WTC11 (cell line): ENCODE results near the gene PRDM15. TPM values are rescaled to one million over a fixed set of nuclear protein-coding genes. Genes with fewer than 3 reads are reported as not detected.

Experiments
- ATAC-seq: fragments of 200-7000 bp; cut with Tn5 transposase; 2 replicates; pipeline ENCODE4 v1.10.0; 2021; ENCODE audit warnings: mild to moderate bottlenecking, moderate library complexity
- CTCF ChIA-PET: fragments of 300-600 bp; sonication (Branson Sonifier 250); formaldehyde crosslinking; loops from one replicate; lab custom pipeline; 2021; ENCODE audit warnings: antibody characterized with exemption; lab: Charles Lee
- POLR2A ChIA-PET: fragments of 350-600 bp; sonication (Branson Sonifier 250); formaldehyde crosslinking; loops from one replicate; lab custom pipeline; 2021; ENCODE audit warnings: antibody characterized with exemption; lab: Charles Lee
- DNase-seq: peaks from one replicate; pipeline ENCODE4 v3.0.0; 2021; ENCODE audit warnings: low spot score
- H3K27ac Mint-ChIP-seq: 2 replicates; pipeline ENCODE4 v1.8.0; 2021; ENCODE audit warnings: mixed read lengths
- H3K27me3 Mint-ChIP-seq: 2 replicates; pipeline ENCODE4 v1.8.0; 2021; ENCODE audit warnings: low read depth, mild to moderate bottlenecking, moderate library complexity, mixed read lengths
- H3K36me3 Mint-ChIP-seq: 2 replicates; pipeline ENCODE4 v1.8.0; 2021; ENCODE audit warnings: mixed read lengths
- H3K4me1 Mint-ChIP-seq: 2 replicates; pipeline ENCODE4 v1.8.0; 2022; ENCODE audit warnings: mixed read lengths
- H3K4me3 Mint-ChIP-seq: 2 replicates; pipeline ENCODE4 v1.8.0; 2021; ENCODE audit warnings: mild to moderate bottlenecking, moderate library complexity, mixed read lengths
- H3K9me3 Mint-ChIP-seq: 2 replicates; pipeline ENCODE4 v1.8.0; 2021; ENCODE audit warnings: mixed read lengths
- CDX4 ChIP-seq: fragments of 250-450 bp; sonication (Bioruptor Pico); IDR thresholded peaks from 2 replicates; pipeline ENCODE4 v1.9.0; 2021; ENCODE audit warnings: moderate library complexity, mild to moderate bottlenecking, inconsistent platforms, borderline replicate concordance
- CREB1 ChIP-seq: sonication (generic); formaldehyde crosslinking; IDR thresholded peaks from 2 replicates; pipeline ENCODE4 v1.8.0; 2023; ENCODE audit warnings: mild to moderate bottlenecking, missing genetic modification reagents
- E2F5 ChIP-seq: sonication (generic); formaldehyde crosslinking; IDR thresholded peaks from 2 replicates; pipeline ENCODE4 v1.8.1; 2022; ENCODE audit warnings: mild to moderate bottlenecking, moderate library complexity, missing genetic modification reagents
- GABPB1 ChIP-seq: sonication (generic); formaldehyde crosslinking; IDR thresholded peaks from 2 replicates; pipeline ENCODE4 v1.8.1; 2023; ENCODE audit warnings: mild to moderate bottlenecking, missing genetic modification reagents
- JUN ChIP-seq: sonication (generic); formaldehyde crosslinking; IDR thresholded peaks from 2 replicates; pipeline ENCODE4 v1.8.0; 2023; ENCODE audit warnings: mild to moderate bottlenecking, missing genetic modification reagents
- NFE2L1 ChIP-seq: sonication (generic); formaldehyde crosslinking; IDR thresholded peaks from 2 replicates; pipeline ENCODE4 v1.8.1; 2023; ENCODE audit warnings: missing genetic modification reagents
- TCF7 ChIP-seq: sonication (generic); formaldehyde crosslinking; IDR thresholded peaks from 2 replicates; pipeline ENCODE4 v1.8.0; 2022; ENCODE audit warnings: mild to moderate bottlenecking, low read depth, missing genetic modification reagents, moderate library complexity
- ZNF416 ChIP-seq: fragments of 250-450 bp; sonication (Bioruptor Pico); IDR thresholded peaks from 2 replicates; pipeline ENCODE4 v1.9.0; 2021; ENCODE audit warnings: mild to moderate bottlenecking, inconsistent platforms
- total RNA-seq: library from RNA; stranded (reverse); gene quantifications from 3 replicates; pipeline ENCODE4 v1.2.3, GENCODE V29; 2021
- TF ChIP-seq, protein P1 (sequence below): sonication (generic); formaldehyde crosslinking; IDR thresholded peaks from 2 replicates; pipeline ENCODE4 v1.8.0; 2023; ENCODE audit warnings: missing genetic modification reagents, mild to moderate bottlenecking, borderline replicate concordance
- TF ChIP-seq, protein P2 (sequence below): sonication (generic); formaldehyde crosslinking; IDR thresholded peaks from 2 replicates; pipeline ENCODE4 v1.8.1; 2023; ENCODE audit warnings: mild to moderate bottlenecking, missing genetic modification reagents, borderline replicate concordance

The PRDM15 gene
- total RNA-seq, 1 experiment from 2014 or later, result 12.9 TPM

DNA sequence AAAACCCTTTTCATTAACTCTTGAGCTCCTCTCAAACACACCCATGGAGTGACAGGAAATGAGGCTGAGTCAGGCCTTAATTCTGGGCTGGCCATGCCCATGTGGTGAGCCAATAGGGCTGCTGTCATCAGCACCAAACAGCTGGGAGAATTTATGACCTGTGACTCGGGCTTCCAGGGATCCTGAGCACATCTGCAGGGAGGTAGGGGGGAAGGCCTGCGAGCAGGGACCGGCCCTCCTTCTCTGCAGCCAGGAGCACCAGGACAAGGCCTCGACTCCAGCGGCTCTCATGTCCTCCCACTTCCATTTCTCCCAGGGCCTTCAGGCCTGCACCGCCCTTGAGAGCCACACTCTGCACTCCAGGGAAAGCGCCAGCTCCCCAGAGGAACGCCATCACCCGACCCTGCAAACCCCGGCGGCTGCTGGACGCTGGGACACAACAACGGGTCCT is 126.9 kb downstream of the PRDM15 start:
- Mint-ChIP-seq H3K9me3 (no peaks in the 10 kb centered on the region), H3K27me3 (no peaks in the 10 kb centered on the region; the same call in 1 of the 2 replicates), H3K27ac (no peak overlapping the region), H3K4me3 (no peak overlapping the region), H3K36me3 (peaks cover 36% of the 10 kb centered on the region), H3K4me1 (peaks cover 53% of the 10 kb centered on the region)
- POLR2A ChIA-PET, result interaction anchor here (0.8 to 1.7 kb wide), 2 partner anchors 9 to 15 kb away, joined by 4 to 6 read pairs; no protein-coding TSS in a partner anchor
- CTCF ChIA-PET, result interaction anchor here (0.6 to 7.3 kb wide), 6 partner anchors 10 to 412 kb away, joined by 3 to 49 read pairs (median 12); no protein-coding TSS in a partner anchor
- TF ChIP-seq, protein P1, sequence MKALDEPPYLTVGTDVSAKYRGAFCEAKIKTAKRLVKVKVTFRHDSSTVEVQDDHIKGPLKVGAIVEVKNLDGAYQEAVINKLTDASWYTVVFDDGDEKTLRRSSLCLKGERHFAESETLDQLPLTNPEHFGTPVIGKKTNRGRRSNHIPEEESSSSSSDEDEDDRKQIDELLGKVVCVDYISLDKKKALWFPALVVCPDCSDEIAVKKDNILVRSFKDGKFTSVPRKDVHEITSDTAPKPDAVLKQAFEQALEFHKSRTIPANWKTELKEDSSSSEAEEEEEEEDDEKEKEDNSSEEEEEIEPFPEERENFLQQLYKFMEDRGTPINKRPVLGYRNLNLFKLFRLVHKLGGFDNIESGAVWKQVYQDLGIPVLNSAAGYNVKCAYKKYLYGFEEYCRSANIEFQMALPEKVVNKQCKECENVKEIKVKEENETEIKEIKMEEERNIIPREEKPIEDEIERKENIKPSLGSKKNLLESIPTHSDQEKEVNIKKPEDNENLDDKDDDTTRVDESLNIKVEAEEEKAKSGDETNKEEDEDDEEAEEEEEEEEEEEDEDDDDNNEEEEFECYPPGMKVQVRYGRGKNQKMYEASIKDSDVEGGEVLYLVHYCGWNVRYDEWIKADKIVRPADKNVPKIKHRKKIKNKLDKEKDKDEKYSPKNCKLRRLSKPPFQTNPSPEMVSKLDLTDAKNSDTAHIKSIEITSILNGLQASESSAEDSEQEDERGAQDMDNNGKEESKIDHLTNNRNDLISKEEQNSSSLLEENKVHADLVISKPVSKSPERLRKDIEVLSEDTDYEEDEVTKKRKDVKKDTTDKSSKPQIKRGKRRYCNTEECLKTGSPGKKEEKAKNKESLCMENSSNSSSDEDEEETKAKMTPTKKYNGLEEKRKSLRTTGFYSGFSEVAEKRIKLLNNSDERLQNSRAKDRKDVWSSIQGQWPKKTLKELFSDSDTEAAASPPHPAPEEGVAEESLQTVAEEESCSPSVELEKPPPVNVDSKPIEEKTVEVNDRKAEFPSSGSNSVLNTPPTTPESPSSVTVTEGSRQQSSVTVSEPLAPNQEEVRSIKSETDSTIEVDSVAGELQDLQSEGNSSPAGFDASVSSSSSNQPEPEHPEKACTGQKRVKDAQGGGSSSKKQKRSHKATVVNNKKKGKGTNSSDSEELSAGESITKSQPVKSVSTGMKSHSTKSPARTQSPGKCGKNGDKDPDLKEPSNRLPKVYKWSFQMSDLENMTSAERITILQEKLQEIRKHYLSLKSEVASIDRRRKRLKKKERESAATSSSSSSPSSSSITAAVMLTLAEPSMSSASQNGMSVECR (CRISPR knock-in tag), result no peak
- TF ChIP-seq CDX4 (CRISPR knock-in tag), result no peak
- no peak for TF ChIP-seq ZNF416 (CRISPR knock-in tag)
- DNase-seq (no peak), ATAC-seq (no peak; the same call in 1 of the 2 replicates)

DNA sequence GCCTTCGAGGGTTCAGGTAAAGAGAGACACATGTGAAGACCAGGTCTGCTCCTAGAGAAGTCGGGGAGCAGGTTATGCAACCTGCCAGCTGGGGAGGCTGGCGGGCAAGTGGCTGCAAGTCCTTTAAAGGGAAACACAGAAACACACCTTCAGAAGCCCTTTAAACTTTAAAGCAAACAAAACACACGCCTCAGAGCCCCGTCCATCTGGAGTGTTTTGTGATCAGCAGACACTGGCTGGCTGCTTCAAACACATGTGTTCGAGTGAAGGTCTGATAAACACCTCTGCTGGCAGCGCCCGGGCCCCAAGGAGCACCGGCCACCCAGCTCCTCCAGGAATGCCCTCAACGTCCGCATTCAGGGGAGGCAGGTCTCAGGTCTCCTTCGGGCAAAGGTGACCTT is 127.5 kb downstream of the PRDM15 start:
- POLR2A ChIA-PET, result interaction anchor here (0.8 to 1.7 kb wide), 2 partner anchors 10 to 14 kb away, joined by 4 to 6 read pairs; no protein-coding TSS in a partner anchor
- DNase-seq, result no peak
- no peak for ATAC-seq

DNA sequence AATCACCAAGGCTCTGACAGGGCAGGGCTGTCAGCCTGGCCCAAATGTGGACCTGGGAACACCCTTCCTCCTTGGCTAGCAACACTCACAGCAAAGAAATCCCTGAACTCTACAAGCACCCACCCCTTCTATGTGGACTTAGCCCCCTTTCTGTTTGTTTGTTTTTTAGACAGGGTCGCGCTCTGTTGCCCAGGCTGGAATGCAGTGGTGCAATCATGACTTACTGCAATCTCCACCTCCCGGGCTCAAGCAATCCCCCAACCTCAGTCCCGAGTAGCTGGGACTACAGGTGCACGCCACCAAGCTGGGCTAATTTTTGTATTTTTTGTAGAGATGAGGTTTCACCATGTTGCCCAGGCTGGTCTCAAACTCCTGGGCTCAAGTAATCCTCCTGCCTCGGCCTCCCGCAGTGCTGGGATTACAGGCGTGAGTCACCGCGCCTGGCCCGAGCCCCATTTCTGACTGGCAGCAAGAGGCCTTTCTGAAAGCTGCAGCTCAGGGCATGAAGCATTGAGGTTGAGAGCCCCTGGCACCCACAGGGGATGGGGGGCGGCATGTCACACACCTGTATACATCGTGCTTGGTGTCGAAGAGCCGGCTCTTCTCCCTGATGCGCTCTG is 128.5 kb downstream of the PRDM15 start:
- Mint-ChIP-seq H3K27me3 (no peaks in the 10 kb centered on the region; the same call in 1 of the 2 replicates), H3K9me3 (no peaks in the 10 kb centered on the region), H3K4me1 (peaks cover 48% of the 10 kb centered on the region), H3K27ac (no peak overlapping the region), H3K36me3 (peaks cover 30% of the 10 kb centered on the region), H3K4me3 (no peak overlapping the region)
- ChIA-PET POLR2A (no interaction called here), CTCF (interaction anchor here (1.7 to 7.3 kb wide), 2 partner anchors 28 to 138 kb away, joined by 10 to 49 read pairs; no protein-coding TSS in a partner anchor)
- peak; percentile 86 for TF ChIP-seq GABPB1 (CRISPR knock-in tag)
- no peak for TF ChIP-seq ZNF416 (CRISPR knock-in tag)
- no peak for TF ChIP-seq JUN
- TF ChIP-seq NFE2L1 (CRISPR knock-in tag), result no peak
- DNase-seq (no peak), ATAC-seq (no peak)

More for the DNA sequence above, 127.5 kb downstream of the PRDM15 start:
- Mint-ChIP-seq H3K27ac (no peak overlapping the region), H3K9me3 (no peaks in the 10 kb centered on the region), H3K4me1 (peaks cover 52% of the 10 kb centered on the region), H3K4me3 (no peak overlapping the region), H3K36me3 (peaks cover 39% of the 10 kb centered on the region), H3K27me3 (no peaks in the 10 kb centered on the region; the same call in 1 of the 2 replicates)
- CTCF ChIA-PET, result interaction anchor here (0.6 to 7.3 kb wide), 5 partner anchors 11 to 411 kb away, joined by 3 to 49 read pairs (median 17); no protein-coding TSS in a partner anchor
- TF ChIP-seq CREB1 (CRISPR knock-in tag), result no peak
- no peak for TF ChIP-seq E2F5 (CRISPR knock-in tag)
- TF ChIP-seq TCF7 (CRISPR knock-in tag), result no peak
- TF ChIP-seq, protein P2, sequence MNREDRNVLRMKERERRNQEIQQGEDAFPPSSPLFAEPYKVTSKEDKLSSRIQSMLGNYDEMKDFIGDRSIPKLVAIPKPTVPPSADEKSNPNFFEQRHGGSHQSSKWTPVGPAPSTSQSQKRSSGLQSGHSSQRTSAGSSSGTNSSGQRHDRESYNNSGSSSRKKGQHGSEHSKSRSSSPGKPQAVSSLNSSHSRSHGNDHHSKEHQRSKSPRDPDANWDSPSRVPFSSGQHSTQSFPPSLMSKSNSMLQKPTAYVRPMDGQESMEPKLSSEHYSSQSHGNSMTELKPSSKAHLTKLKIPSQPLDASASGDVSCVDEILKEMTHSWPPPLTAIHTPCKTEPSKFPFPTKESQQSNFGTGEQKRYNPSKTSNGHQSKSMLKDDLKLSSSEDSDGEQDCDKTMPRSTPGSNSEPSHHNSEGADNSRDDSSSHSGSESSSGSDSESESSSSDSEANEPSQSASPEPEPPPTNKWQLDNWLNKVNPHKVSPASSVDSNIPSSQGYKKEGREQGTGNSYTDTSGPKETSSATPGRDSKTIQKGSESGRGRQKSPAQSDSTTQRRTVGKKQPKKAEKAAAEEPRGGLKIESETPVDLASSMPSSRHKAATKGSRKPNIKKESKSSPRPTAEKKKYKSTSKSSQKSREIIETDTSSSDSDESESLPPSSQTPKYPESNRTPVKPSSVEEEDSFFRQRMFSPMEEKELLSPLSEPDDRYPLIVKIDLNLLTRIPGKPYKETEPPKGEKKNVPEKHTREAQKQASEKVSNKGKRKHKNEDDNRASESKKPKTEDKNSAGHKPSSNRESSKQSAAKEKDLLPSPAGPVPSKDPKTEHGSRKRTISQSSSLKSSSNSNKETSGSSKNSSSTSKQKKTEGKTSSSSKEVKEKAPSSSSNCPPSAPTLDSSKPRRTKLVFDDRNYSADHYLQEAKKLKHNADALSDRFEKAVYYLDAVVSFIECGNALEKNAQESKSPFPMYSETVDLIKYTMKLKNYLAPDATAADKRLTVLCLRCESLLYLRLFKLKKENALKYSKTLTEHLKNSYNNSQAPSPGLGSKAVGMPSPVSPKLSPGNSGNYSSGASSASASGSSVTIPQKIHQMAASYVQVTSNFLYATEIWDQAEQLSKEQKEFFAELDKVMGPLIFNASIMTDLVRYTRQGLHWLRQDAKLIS (CRISPR knock-in tag), result no peak
